ENCODE results near the gene SOS2.
"Not testable (repeated sequence)": the region's sequence is repeated elsewhere in the genome, so short reads cannot be mapped to it uniquely, and the experiment has no call there.

The SOS2 gene

GRCh38 chr14:50082308-50082742 is 149.1 kb downstream of the SOS2 start:
- peak; percentile 30 to 64 (median 37) for DNase-seq
- H3K4me3 ChIP-seq (ENCODE audit: insufficient read depth, low read depth, low read length, poor library complexity, severe bottlenecking), result peak overlapping the region; percentile 39
- no peaks in the 10 kb centered on the region for H3K36me3 ChIP-seq (ENCODE audit: control insufficient read depth, insufficient read depth, low read length)

DNA sequence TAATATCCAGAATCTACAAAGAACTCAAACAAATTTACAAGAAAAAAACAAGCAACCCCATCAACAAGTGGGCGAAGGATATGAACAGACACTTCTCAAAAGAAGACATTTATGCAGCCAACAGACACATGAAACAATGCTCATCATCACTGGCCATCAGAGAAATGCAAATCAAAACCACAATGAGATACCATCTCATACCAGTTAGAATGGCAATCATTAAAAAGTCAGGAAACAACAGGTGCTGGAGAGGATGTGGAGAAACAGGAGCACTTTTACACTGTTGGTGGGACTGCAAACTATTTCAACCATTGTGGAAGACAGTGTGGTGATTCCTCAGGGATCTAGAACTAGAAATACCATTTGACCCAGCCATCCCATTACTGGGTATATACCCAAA is 152.3 kb downstream of the SOS2 start:
- not testable (repeated sequence) for H3K27ac ChIP-seq (ENCODE audit: insufficient read depth, low read length, poor library complexity, severe bottlenecking); H3K4me3 ChIP-seq (ENCODE audit: insufficient read depth, low read depth, low read length, poor library complexity, severe bottlenecking); H3K9me3 ChIP-seq (ENCODE audit: control insufficient read depth, low read length); DNase-seq; H3K36me3 ChIP-seq (ENCODE audit: control insufficient read depth, insufficient read depth, low read length); H3K27me3 ChIP-seq (replicated peaks; ENCODE audit: control insufficient read depth, insufficient read depth, low read length, poor library complexity, severe bottlenecking)
- peaks cover 32% of the 10 kb centered on the region for H3K4me1 ChIP-seq (ENCODE audit: control insufficient read depth, insufficient read depth, low read length, poor library complexity, severe bottlenecking)

More at GRCh38 chr14:50082308-50082742, 149.1 kb downstream of the SOS2 start:
- Histone ChIP-seq H3K9me3 (ENCODE audit: control insufficient read depth, low read length) (no peaks in the 10 kb centered on the region), H3K27ac (ENCODE audit: insufficient read depth, low read length, poor library complexity, severe bottlenecking) (peak overlapping the region; percentile 96), H3K4me1 (ENCODE audit: control insufficient read depth, insufficient read depth, low read length, poor library complexity, severe bottlenecking) (peaks cover 57% of the 10 kb centered on the region), H3K27me3 (replicated peaks; ENCODE audit: control insufficient read depth, insufficient read depth, low read length, poor library complexity, severe bottlenecking) (no peaks in the 10 kb centered on the region)

DNA sequence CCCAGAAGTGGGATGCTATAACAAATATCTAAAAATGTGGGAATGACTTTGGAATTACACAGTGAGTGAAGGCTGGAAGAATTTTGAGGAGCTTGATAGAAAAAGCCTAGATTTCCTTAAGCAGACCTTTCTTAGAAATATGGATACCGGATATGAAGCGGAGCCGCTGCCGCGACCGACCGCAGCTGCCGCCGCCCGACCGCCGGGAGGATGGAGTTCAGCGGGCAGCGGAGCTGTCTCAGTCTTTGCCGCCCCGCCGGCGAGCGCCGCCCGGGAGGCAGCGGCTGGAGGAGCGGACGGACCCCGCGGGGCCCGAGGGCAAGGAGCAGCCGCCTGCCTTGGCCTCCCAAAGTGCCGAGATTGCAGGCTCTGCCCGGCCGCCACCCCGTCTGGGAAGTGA is 157.7 kb downstream of the SOS2 start:
- not testable (repeated sequence) for H3K4me3 ChIP-seq (ENCODE audit: insufficient read depth, low read depth, low read length, poor library complexity, severe bottlenecking); DNase-seq; H3K4me1 ChIP-seq (ENCODE audit: control insufficient read depth, insufficient read depth, low read length, poor library complexity, severe bottlenecking); H3K9me3 ChIP-seq (ENCODE audit: control insufficient read depth, low read length); H3K27ac ChIP-seq (ENCODE audit: insufficient read depth, low read length, poor library complexity, severe bottlenecking); H3K27me3 ChIP-seq (replicated peaks; ENCODE audit: control insufficient read depth, insufficient read depth, low read length, poor library complexity, severe bottlenecking); H3K36me3 ChIP-seq (ENCODE audit: control insufficient read depth, insufficient read depth, low read length)

DNA sequence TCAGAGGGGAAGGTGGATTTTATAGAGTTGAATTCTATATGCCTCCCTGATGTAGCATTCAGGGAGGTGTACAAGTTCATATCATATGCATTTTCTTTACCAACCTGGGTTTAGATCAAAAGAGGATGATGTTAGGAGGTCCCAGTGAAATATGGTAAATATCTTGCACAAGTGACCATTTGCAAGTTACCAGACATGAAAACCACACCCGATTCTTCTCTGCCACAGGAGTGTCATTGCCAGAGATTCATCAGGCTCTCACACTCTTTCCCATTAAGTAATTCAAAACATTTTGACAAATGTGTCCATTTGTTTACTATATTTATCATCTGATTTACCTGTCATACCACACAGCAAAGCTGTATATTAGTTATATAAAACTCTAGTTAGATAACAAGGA is 159.0 kb downstream of the SOS2 start:
- no peaks in the 10 kb centered on the region for H3K9me3 ChIP-seq (ENCODE audit: control insufficient read depth, low read length)
- H3K4me3 ChIP-seq (ENCODE audit: insufficient read depth, low read depth, low read length, poor library complexity, severe bottlenecking), result no peak overlapping the region
- DNase-seq, result no peak
- no peaks in the 10 kb centered on the region for H3K4me1 ChIP-seq (ENCODE audit: control insufficient read depth, insufficient read depth, low read length, poor library complexity, severe bottlenecking)
- no peaks in the 10 kb centered on the region for H3K36me3 ChIP-seq (ENCODE audit: control insufficient read depth, insufficient read depth, low read length)
- H3K27me3 ChIP-seq (replicated peaks; ENCODE audit: control insufficient read depth, insufficient read depth, low read length, poor library complexity, severe bottlenecking), result no peaks in the 10 kb centered on the region
- H3K27ac ChIP-seq (ENCODE audit: insufficient read depth, low read length, poor library complexity, severe bottlenecking), result no peak overlapping the region

DNA sequence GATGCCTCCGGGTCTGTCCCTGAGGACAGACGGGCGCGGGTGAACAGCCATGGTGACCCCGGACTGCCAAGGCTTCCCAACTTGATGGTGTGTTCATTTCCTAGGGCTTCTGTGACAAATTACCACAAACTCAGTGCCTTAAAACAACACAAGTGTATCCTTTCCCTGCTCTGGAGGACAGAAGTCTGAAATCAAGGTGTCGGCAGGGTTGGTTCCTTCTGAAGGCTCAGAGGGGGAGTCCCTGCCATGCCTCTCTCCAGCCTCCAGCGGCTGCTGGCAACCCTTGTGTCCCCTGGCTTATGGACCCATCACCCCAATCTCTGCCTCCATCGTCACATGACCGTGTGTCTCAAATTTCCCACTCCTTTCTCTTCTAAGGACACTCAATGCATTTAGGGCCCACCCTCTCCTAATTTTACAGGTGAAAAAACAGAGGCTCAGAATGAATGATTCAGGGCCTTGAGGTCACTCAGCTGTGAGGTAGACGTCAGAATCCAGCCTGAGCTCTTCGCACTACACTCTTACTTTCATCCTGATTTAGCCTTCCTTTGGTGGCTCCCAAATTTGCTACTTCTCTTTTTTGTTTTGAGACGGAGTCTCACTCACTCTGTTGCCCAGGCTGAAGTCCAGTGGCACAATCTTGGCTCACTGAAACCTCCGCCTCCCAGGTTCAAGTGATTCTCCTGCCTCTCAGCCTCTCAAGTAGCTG is 160.4 kb downstream of the SOS2 start:
- no peaks in the 10 kb centered on the region for H3K4me1 ChIP-seq (ENCODE audit: control insufficient read depth, insufficient read depth, low read length, poor library complexity, severe bottlenecking)
- H3K9me3 ChIP-seq (ENCODE audit: control insufficient read depth, low read length), result no peaks in the 10 kb centered on the region
- H3K36me3 ChIP-seq (ENCODE audit: control insufficient read depth, insufficient read depth, low read length), result no peaks in the 10 kb centered on the region
- DNase-seq, result no peak
- no peak overlapping the region for H3K27ac ChIP-seq (ENCODE audit: insufficient read depth, low read length, poor library complexity, severe bottlenecking)
- no peaks in the 10 kb centered on the region for H3K27me3 ChIP-seq (replicated peaks; ENCODE audit: control insufficient read depth, insufficient read depth, low read length, poor library complexity, severe bottlenecking)
- H3K4me3 ChIP-seq (ENCODE audit: insufficient read depth, low read depth, low read length, poor library complexity, severe bottlenecking), result no peak overlapping the region

GRCh38 chr14:50070230-50070629 is 161.1 kb downstream of the SOS2 start:
- Histone ChIP-seq H3K9me3 (ENCODE audit: control insufficient read depth, low read length) (no peaks in the 10 kb centered on the region), H3K4me1 (ENCODE audit: control insufficient read depth, insufficient read depth, low read length, poor library complexity, severe bottlenecking) (peaks cover 7% of the 10 kb centered on the region), H3K4me3 (ENCODE audit: insufficient read depth, low read depth, low read length, poor library complexity, severe bottlenecking) (no peak overlapping the region), H3K27me3 (replicated peaks; ENCODE audit: control insufficient read depth, insufficient read depth, low read length, poor library complexity, severe bottlenecking) (no peaks in the 10 kb centered on the region), H3K36me3 (ENCODE audit: control insufficient read depth, insufficient read depth, low read length) (no peaks in the 10 kb centered on the region), H3K27ac (ENCODE audit: insufficient read depth, low read length, poor library complexity, severe bottlenecking) (no peak overlapping the region)
- no peak for DNase-seq

- Histone ChIP-seq H3K4me1 (ENCODE audit: control insufficient read depth, insufficient read depth, low read length, poor library complexity, severe bottlenecking) (peaks cover 15% of the 10 kb centered on the region), H3K27me3 (replicated peaks; ENCODE audit: control insufficient read depth, insufficient read depth, low read length, poor library complexity, severe bottlenecking) (no peaks in the 10 kb centered on the region), H3K27ac (ENCODE audit: insufficient read depth, low read length, poor library complexity, severe bottlenecking) (no peak overlapping the region), H3K36me3 (ENCODE audit: control insufficient read depth, insufficient read depth, low read length) (no peaks in the 10 kb centered on the region), H3K9me3 (ENCODE audit: control insufficient read depth, low read length) (no peaks in the 10 kb centered on the region), H3K4me3 (ENCODE audit: insufficient read depth, low read depth, low read length, poor library complexity, severe bottlenecking) (no peak overlapping the region)
- no peak for DNase-seq
Observed at GRCh38 chr14:50069325-50069724, 162.1 kb downstream of the SOS2 start.

DNA sequence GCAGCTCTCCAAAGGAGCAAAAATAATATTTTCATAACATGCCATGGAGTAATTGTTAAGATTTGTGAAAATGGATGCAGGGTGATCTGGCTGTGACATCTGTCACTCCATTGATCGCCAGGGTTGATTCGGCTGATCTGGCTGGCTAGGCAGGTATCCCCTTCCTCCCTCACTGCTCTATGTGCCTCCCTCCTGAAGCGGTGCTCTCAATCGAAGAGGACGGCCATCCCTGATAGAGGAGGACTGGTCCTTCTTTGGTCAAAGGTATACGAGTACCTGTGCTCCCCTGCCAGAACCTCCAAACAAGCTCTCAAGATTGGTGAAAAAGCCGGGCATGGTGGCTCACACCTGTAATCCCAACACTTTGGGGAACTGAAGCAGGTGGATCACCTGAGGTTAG is 162.9 kb downstream of the SOS2 start:
- Histone ChIP-seq H3K4me3 (ENCODE audit: insufficient read depth, low read depth, low read length, poor library complexity, severe bottlenecking) (no peak overlapping the region), H3K27ac (ENCODE audit: insufficient read depth, low read length, poor library complexity, severe bottlenecking) (no peak overlapping the region), H3K27me3 (replicated peaks; ENCODE audit: control insufficient read depth, insufficient read depth, low read length, poor library complexity, severe bottlenecking) (no peaks in the 10 kb centered on the region), H3K9me3 (ENCODE audit: control insufficient read depth, low read length) (no peaks in the 10 kb centered on the region), H3K36me3 (ENCODE audit: control insufficient read depth, insufficient read depth, low read length) (no peaks in the 10 kb centered on the region), H3K4me1 (ENCODE audit: control insufficient read depth, insufficient read depth, low read length, poor library complexity, severe bottlenecking) (peaks cover 23% of the 10 kb centered on the region)
- DNase-seq, result no peak

DNA sequence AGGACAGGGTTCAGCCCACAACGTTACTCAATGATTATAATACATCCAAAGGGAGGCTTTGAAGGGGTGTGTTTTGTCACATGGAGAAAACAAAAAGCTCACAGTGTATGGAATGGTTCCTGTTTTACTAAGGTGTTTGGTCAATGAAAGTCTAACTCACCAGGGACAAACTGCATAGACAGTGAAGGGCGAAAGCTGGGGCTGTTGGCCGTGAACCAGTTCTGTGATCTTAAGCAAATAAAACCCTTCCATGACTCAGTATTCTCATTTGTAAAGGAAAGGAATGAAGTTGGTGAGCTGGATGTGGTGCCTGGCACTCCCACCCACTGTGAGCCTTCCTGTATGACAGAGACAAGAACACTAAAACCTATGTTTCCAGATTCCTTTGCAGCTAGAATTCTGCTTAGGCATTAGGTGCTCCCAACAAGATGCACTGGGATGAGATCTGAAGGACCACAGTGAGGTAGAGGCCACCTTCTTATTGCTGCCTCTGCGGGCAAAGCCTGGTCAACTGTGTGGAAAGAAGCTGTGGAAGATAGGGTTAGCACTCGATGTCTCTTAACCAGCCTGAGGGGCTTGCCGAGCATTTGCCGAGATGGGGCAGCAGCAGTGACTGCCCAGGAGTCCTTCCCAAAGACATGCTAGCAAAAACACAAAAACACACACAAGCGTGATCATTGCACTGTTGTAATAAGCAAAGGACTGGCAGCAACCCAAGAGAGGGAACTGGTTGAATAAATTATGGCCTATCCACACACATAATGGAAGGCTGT is 163.5 kb downstream of the SOS2 start:
- H3K4me3 ChIP-seq (ENCODE audit: insufficient read depth, low read depth, low read length, poor library complexity, severe bottlenecking), result no peak overlapping the region
- peaks cover 29% of the 10 kb centered on the region for H3K4me1 ChIP-seq (ENCODE audit: control insufficient read depth, insufficient read depth, low read length, poor library complexity, severe bottlenecking)
- H3K36me3 ChIP-seq (ENCODE audit: control insufficient read depth, insufficient read depth, low read length), result no peaks in the 10 kb centered on the region
- H3K27ac ChIP-seq (ENCODE audit: insufficient read depth, low read length, poor library complexity, severe bottlenecking), result no peak overlapping the region
- no peak for DNase-seq
- H3K9me3 ChIP-seq (ENCODE audit: control insufficient read depth, low read length), result no peaks in the 10 kb centered on the region
- H3K27me3 ChIP-seq (replicated peaks; ENCODE audit: control insufficient read depth, insufficient read depth, low read length, poor library complexity, severe bottlenecking), result no peaks in the 10 kb centered on the region
